GM23338 (cell line): ENCODE data around the gene IMPG2. TPM values are rescaled to one million over a fixed set of nuclear protein-coding genes. Genes with fewer than 3 reads are reported as not detected.

Source experiments
- ATAC-seq: fragments of 200-7000 bp; cut with Tn5 transposase; 3 replicates; pipeline ENCODE4 v1.9.1; 2020
- DNase-seq: peaks from one replicate; pipeline ENCODE4 v3.0.0-alpha.2; 2015; ENCODE audit warnings: low spot score
- H2AFZ ChIP-seq: fragments of 200-600 bp; sonication (generic); 2 replicates; pipeline ENCODE4 v1.8.0; 2016; ENCODE audit warnings: antibody characterized with exemption, mild to moderate bottlenecking, moderate library complexity
- H3F3A ChIP-seq: fragments of 200-600 bp; sonication (generic); replicated peaks from 2 replicates; pipeline ENCODE4 v1.8.0; 2017; ENCODE audit warnings: antibody characterized with exemption, mixed run types, low read depth
- H3K27ac ChIP-seq: fragments of 200-600 bp; sonication (generic); 2 replicates; pipeline ENCODE4 v1.6.1; 2016; ENCODE audit warnings: low read depth
- H3K27me3 ChIP-seq: fragments of 200-600 bp; sonication (generic); 2 replicates; pipeline ENCODE4 v1.8.0; 2016; ENCODE audit warnings: mild to moderate bottlenecking, mixed run types, moderate library complexity; ENCODE audit not compliant: insufficient read depth
- H3K36me3 ChIP-seq: fragments of 200-600 bp; sonication (generic); 2 replicates; pipeline ENCODE4 v1.8.0; 2016; ENCODE audit warnings: mild to moderate bottlenecking; ENCODE audit not compliant: insufficient read depth
- H3K4me1 ChIP-seq: fragments of 200-600 bp; sonication (generic); 2 replicates; pipeline ENCODE4 v1.8.0; 2016; ENCODE audit warnings: mild to moderate bottlenecking, moderate library complexity; ENCODE audit not compliant: insufficient read depth
- H3K4me2 ChIP-seq: fragments of 200-600 bp; sonication (generic); 2 replicates; pipeline ENCODE4 v1.7.1; 2017; ENCODE audit warnings: mixed run types
- H3K4me3 ChIP-seq: fragments of 200-600 bp; sonication (generic); 2 replicates; pipeline ENCODE4 v1.6.1; 2016; ENCODE audit warnings: mixed run types
- H3K79me2 ChIP-seq: fragments of 200-600 bp; sonication (generic); replicated peaks from 2 replicates; pipeline ENCODE4 v1.8.0; 2017; ENCODE audit warnings: mild to moderate bottlenecking; ENCODE audit not compliant: insufficient read depth
- H3K9me2 ChIP-seq: fragments of 200-600 bp; sonication (generic); 2 replicates; pipeline ENCODE4 v1.8.0; 2017; ENCODE audit not compliant: insufficient read depth
- H4K20me1 ChIP-seq: fragments of 200-600 bp; sonication (generic); replicated peaks from 2 replicates; pipeline ENCODE4 v1.8.0; 2017; ENCODE audit warnings: mild to moderate bottlenecking; ENCODE audit not compliant: insufficient read depth
- H3K27ac Mint-ChIP-seq: 2 replicates; pipeline ENCODE4 v1.8.0; 2020; ENCODE audit warnings: inconsistent platforms, mild to moderate bottlenecking, moderate library complexity, mixed read lengths
- H3K27me3 Mint-ChIP-seq: 3 replicates; pipeline ENCODE4 v1.8.0; 2022; ENCODE audit warnings: low read depth, mild to moderate bottlenecking, moderate library complexity, mixed read lengths, inconsistent platforms; ENCODE audit not compliant: insufficient read depth, poor library complexity
- H3K36me3 Mint-ChIP-seq: 3 replicates; pipeline ENCODE4 v1.8.0; 2021; ENCODE audit warnings: low read depth, mild to moderate bottlenecking, inconsistent platforms, moderate library complexity, mixed read lengths
- H3K4me1 Mint-ChIP-seq: 3 replicates; pipeline ENCODE4 v1.8.0; 2020; ENCODE audit warnings: mild to moderate bottlenecking, inconsistent platforms, mixed read lengths
- H3K4me3 Mint-ChIP-seq: 3 replicates; pipeline ENCODE4 v1.8.0; 2021; ENCODE audit warnings: moderate library complexity, mild to moderate bottlenecking, inconsistent platforms, mixed read lengths
- H3K9me3 Mint-ChIP-seq: 3 replicates; pipeline ENCODE4 v1.8.0; 2020; ENCODE audit warnings: moderate library complexity, mild to moderate bottlenecking, inconsistent platforms, mixed read lengths
- CREB1 ChIP-seq: fragments of 250-450 bp; sonication (Bioruptor Pico); IDR thresholded peaks from 2 replicates; pipeline ENCODE4 v1.5.0; 2020; ENCODE audit warnings: low read depth, mild to moderate bottlenecking, moderate library complexity
- CTCF ChIP-seq, 2 experiments: fragments of 200-600 bp in 1 of 2; sonication (generic) in 1 of 2; conservative IDR thresholded peaks; 2 replicates each; pipeline versions ENCODE4 v1.5.1 to v1.6.1; 2016 to 2017; ENCODE audit warnings: antibody characterized with exemption in 2 of 2, low read depth in 2 of 2, mild to moderate bottlenecking in 2 of 2, moderate library complexity in 1 of 2
- ETS1 ChIP-seq: IDR thresholded peaks from 2 replicates; pipeline ENCODE4 v1.6.1; 2016; ENCODE audit warnings: antibody characterized with exemption
- EZH2 ChIP-seq: fragments of 200-600 bp; sonication (generic); IDR thresholded peaks from one replicate; pipeline ENCODE4 v1.8.0; 2017; ENCODE audit warnings: antibody characterized with exemption, mild to moderate bottlenecking, low read depth; ENCODE audit not compliant: unreplicated experiment
- EZH2phosphoT487 ChIP-seq: fragments of 200-600 bp; sonication (generic); IDR thresholded peaks from one replicate; pipeline ENCODE4 v1.8.1; 2018; ENCODE audit warnings: antibody characterized with exemption; ENCODE audit not compliant: unreplicated experiment
- JUNB ChIP-seq: IDR thresholded peaks from one replicate; pipeline ENCODE4 v1.6.1; 2016; ENCODE audit warnings: antibody characterized with exemption; ENCODE audit not compliant: unreplicated experiment
- NANOG ChIP-seq: IDR thresholded peaks from 2 replicates; pipeline ENCODE4 v1.6.1; 2016; ENCODE audit warnings: antibody characterized with exemption, borderline replicate concordance
- POLR2AphosphoS5 ChIP-seq: IDR thresholded peaks from 2 replicates; pipeline ENCODE4 v1.6.1; 2016; ENCODE audit warnings: antibody characterized with exemption, low read depth
- REST ChIP-seq: IDR thresholded peaks from one replicate; pipeline ENCODE4 v1.6.1; 2018; ENCODE audit warnings: antibody characterized with exemption; ENCODE audit not compliant: unreplicated experiment
- ZNF331 ChIP-seq: fragments of 250-450 bp; sonication (Bioruptor Pico); IDR thresholded peaks from 2 replicates; pipeline ENCODE4 v1.5.0; 2020; ENCODE audit warnings: low read depth, mild to moderate bottlenecking, moderate library complexity
- polyA plus RNA-seq: library from polyadenylated mRNA; unstranded; fragments of >200 nt; fragmentation: Nextera tagmentation; extraction: Ambion mirVana; gene quantifications from 2 replicates; pipeline ENCODE4 v1.2.1, GENCODE V29; 2016
- total RNA-seq: library from RNA; depleted of rRNA; stranded (reverse); fragments of >200 nt; shearing (Covaris generic); gene quantifications from 2 replicates; pipeline ENCODE4 v1.2.3, GENCODE V29; 2014

IMPG2 gene
- total and polyA plus RNA-seq, 2 experiments from 2014 or later, result not detected

GRCh38 chr3:101189176-101189575, 131.2 kb downstream of the IMPG2 start (continued):
- TF ChIP-seq NANOG (no peak), REST (no peak), ZNF331 (CRISPR knock-in tag) (no peak), CREB1 (CRISPR knock-in tag) (no peak), EZH2 (no peak), ETS1 (no peak), CTCF (conservative IDR thresholded peaks at IDR 0.05; ENCODE audit: low read depth in 2 of 2) (no peak), EZH2phosphoT487 (no peak), JUNB (no peak), POLR2AphosphoS5 (no peak)

- Histone ChIP-seq H3K36me3 (no peaks in the 10 kb centered on the region), H3K27me3 (no peaks in the 10 kb centered on the region), H3F3A (no peaks in the 10 kb centered on the region), H2AFZ (no peak overlapping the region), H3K79me2 (no peaks in the 10 kb centered on the region), H3K4me2 (no peak overlapping the region), H4K20me1 (no peaks in the 10 kb centered on the region), H3K27ac (no peak overlapping the region), H3K9me2 (peaks cover 10% of the 10 kb centered on the region), H3K4me3 (no peak overlapping the region), H3K4me1 (no peaks in the 10 kb centered on the region)
- H3K4me3 Mint-ChIP-seq, result no peak overlapping the region
- TF ChIP-seq EZH2phosphoT487 (no peak), POLR2AphosphoS5 (no peak), ZNF331 (CRISPR knock-in tag) (no peak), REST (no peak)
- ATAC-seq (no peak), DNase-seq (no peak)
- no peaks in the 10 kb centered on the region for H3K9me3 Mint-ChIP-seq
- H3K36me3 Mint-ChIP-seq, result no peaks in the 10 kb centered on the region
- no peaks in the 10 kb centered on the region for H3K4me1 Mint-ChIP-seq
- no peaks in the 10 kb centered on the region for H3K27me3 Mint-ChIP-seq
- H3K27ac Mint-ChIP-seq, result no peak overlapping the region
Observed at GRCh38 chr3:101185341-101185740, 135.0 kb downstream of the IMPG2 start.
